NCI-H146 treated with DMSO at 0.1 percent for 48 hours (cell line): ENCODE results near the gene CPT1B.

Experiments used
- DNase-seq: peaks from one replicate; lab custom pipeline; 2025; ENCODE audit not compliant: unreplicated experiment; lab: John Stamatoyannopoulos, UW

Gene CPT1B

DNA sequence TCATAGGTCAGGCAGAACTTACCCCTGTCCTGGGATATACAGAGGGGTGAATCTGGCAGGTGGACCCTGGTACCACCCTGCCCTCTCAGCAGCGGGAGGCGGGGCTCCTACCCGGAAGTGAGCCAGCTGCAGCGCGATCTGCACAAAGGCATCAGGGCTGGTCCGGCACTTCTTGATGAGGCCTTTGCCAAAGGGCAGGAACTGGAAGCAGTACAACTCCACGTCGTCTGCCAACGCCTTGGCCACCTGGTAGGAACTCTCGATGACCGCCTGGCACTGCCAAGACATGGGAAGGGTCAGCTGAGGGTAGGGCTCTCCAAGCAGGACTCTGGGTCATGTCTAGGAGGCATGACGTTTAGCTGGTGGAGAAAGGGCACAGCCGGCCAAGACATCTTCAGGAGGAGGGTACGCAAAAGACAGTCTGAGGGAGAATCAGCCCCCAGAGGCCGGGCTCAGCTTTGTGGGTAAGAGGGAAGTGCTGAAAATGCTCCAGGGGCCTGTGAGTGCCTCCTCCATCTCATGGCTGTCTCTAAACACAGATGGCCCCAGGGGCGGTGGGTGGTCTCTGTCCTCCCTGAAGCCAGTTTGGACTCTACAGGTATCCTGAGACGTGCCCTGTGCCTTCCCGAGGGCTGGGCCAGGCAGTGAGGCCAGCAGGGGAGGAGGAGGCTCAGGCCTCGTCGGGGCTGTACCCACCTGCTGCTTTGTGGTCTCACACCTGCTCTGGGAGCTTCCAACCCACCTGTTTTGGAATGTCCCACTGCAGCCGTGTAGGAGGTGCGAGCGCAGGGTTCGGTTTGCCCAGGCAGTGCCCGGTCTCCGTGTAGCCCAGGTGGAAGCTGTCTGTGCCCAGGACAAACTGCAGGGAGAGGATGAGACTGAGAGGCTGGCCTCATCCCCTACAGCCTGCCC lies 6.7 kb downstream of the CPT1B start:
- no peak for DNase-seq

DNA sequence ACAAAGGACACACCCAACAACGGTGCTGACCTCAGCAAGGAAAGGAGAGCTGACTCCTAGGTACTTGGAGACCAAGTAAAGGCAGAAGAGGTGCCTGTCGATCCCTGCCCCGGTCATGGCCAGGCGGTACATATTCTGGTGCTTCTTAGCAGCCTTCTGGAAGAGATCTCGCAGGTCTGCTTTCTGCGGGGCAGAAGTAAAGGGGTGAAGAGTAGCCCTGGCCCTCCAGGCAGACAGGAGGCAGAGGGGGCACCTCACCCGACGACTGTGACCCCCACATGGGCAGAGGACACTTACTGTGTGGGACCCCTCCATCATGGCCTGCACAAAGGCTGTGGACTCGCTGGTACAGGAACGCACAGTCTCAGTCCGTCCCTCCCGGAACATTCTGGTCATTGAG lies 7.4 kb downstream of the CPT1B start:
- no peak for DNase-seq

DNA sequence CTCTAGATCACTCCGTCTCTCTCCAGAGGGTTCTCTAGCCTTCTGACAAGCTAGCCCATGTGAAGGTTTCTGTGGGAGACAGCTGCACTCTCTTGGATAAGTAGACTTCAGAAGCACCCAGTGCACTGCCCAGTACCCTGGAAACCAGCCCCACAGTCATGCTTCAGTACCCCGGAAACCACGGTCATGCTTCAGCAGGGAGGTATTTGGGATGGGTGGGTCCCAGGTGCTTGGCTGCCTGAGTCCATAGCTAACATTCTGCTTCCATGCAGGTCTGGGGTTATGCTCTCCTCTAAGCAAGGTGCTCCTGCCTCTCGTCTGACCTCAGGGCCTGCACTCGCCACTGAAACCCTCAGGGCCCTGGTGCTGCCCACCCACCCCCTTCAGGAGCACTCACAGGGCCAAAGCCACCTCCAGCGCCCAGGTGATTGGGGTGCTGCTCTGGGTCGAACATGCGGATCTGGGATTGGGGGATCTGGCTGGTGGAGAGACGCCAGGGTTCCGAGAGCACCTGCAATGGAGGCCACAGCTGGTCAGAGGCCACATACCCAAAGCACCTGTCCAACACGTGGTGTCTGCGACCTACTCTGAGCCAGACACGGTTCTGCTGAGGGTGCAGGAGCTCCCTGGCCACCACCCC lies 8.2 kb downstream of the CPT1B start:
- no peak for DNase-seq

DNA sequence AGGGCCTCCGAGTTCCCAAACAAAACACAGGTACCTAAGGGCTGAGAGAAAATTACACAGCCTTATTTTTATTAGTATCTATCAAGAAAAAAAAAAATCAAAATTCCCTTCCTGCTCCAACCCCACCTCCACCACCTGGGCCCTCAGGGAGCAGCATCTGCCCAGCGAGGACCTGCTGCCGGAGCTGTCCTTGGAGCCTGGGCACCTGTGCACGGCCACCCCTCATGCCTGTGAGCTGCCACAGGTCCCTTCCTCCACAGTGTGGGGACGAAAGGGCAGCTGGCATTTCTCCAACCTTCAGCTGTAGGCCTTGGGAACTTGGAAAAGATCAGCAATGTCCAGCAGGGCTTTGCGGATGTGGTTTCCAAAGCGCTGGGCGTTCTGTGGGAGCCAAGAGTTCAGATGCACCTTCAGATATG lies 9.2 kb downstream of the CPT1B start:
- DNase-seq = no peak

DNA sequence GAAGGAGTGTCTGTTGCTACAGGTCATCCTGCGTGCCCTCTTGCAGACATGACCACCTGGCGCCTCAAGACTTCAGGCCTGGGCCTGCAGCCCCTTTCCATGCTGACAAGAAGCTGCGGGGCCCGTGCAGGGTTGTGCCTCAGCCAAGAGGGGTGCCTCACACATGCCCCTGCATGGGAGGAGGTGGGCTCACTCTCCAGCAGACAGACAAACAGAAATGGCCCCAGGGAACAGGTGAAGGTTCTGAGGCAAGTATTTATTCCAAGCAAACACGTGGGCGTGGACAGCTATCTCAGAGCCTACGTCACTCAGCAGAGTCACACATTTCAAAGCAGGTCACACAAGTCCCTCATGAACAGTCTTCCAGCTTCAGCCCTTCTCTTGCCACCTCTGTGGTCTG lies 9.6 kb downstream of the CPT1B start:
- no peak for DNase-seq

DNA sequence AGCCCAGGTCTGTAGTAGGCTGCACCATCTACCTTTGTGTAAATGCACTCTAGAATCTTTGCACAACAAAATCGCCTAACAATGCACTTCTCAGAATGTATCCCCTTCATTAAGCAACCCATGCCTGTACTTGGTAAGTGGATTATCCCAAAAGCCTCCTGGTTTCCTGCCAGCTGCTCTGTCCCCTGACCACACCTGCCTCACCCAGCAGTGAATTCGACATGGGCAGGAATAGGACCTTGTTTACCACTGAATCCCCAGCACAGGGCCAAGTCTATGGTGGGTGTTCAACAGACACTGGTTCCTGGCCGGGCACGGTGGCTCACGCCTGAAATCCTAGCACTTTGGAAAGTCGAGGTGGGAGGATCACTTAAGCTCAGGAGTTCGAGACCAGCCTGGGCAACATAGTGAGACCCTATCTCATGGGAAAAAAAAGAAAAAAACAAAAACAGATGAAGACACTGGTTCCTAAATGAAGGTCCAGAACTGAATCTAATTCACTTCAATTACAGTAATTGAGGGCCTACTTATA lies 10.4 kb downstream of the CPT1B start:
- DNase-seq = no peak

DNA sequence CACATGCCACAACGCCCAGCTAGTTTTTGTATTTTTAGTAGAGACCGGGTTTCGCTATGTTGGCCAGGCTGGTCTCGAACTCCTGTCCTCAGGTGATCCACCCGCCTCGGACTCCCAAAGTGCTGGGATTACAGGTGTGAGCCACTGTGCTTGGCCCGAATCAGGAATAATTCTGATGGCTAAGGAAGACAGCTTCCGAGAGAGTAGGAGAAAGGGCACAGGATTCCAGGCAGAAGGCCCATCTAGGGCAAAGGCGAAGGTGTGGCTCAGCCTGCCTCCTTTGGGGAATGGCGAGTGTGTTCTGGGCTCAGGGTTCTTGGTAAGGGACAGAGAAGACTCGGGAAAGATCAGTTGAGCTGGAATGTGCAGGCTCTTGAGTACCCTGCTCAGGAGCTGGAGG lies 13.9 kb downstream of the CPT1B start:
- DNase-seq = no peak

DNA sequence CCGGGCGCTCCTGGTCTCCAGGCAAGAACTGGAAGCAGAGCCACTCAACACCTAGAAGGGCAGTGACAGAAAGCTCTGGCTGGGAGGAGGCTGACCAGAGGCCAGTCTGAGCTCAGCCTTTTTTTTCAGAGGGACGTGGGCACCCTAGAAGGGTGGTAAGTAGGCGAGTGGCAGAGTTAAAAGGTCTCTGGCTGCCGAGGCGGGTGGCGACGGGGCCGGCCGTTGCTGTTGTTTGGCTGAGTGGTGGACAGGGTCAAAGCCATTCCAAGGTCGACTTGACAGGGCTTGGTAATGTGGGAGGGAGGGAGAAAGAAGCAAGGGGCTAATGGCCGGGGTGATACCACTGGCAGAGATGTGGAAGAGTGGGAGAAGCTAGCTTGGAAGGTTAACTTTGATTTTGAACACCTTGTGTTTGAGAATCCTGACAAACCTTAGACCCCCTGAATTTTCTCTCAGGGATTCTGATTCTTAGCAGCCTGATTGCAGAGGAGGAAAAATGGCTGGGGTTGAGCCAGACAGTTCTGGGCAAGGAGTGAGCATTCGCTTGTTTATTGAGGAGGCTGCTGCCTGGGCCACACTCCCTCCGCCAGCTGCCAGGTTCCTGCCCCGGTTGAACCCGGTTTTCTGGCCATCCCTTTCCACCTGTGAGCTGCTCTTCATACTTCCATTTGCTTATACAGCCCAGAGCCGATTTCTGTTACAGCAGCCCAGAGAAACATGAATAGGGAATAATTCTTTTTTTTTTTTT lies 14.6 kb downstream of the CPT1B start:
- no peak for DNase-seq

DNA sequence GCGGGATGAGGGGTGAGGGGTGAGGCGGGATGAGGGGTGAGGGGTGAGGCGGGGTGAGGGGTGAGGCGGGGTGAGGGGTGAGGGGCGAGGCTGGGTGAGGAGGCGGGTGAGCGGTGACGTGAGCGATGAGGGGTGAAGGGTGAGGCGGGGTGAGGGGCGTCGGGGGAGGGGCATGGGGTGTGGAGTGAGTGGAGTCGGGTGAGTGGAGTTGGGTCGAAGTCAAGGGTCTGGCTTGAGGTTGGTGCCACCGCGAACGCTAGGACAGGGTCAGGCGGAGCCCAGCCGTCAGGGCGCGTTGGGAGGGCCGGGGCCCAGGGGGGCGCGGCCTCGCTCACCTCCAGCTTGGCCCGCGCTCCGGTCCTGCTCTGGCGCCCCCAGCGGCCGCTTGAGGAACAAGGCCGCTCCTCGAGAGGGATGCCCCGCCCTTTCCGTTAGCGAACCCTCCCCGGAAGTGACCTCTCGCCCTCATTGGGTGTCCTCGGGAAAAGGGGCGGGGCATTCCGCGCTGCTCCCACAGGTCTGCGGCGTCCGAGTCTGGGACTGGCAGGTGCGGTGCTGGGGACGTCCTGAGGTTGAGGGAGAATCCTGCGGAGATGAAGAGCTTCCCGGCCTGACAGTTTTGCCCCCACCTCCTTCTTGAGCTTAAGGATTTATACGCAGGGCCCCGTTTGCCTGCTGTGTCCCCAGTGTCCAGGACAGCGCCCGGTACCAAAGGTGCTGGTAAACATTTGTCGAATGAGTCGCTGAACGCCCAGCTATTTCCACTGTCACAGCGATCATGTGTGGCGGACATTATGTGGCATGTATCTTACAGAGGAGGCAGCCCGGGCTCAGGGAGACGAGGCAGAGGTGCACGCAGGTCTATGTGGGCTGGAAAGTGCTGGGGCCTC lies 15.5 kb downstream of the CPT1B start, which contains the start of gene SYCE3:
Gene SYCE3 (minus strand): TSS at position 397 of the 890 bp plus-strand sequence. CDS start 6,514 bp downstream, outside the sequence.
- DNase-seq = peak; percentile 75

DNA sequence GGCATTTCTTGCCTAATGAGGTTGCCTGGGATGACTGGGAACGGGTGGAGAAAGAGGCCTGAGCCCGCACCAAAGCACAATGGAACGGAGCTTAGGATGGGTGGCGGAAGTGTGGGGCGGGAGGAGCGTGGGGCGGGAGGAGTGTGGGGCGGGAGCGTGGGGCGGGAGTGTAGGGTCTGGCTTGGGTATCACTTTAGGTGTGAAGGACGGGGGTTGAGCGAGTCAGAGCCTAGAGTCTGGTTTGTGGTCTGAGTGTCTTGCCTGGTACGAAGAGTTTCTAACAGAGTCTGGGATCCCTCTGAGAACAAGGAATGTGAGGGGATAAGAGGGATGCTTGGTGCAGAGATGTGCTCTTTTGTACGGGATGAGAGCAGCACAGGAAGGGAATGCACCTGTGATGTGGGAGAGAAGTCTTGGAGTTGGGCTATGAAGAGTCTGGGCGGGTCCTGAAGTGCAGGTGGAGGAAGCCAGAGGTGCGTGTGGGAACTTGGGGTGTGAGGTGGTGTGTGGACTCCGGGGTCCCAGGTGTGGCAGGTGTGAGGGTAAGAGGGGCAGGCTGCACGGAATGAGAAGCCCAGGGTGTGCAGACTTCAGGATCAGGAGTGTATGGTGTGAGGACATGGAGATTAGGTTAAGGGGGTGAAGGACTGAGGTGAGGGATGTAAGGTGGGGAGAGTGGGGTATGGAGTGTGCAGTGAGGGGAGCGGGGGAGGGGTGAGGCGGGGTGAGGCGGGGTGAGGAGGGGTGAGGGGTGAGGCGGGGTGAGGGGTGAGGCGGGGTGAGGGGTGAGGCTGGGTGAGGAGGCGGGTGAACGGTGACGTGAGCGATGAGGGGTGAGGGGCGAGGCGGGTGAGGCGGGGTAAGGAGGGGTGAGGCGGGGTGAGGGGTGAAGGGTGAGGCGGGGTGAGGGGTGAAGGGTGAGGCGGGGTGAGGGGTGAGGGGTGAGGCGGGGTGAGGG lies 16.5 kb downstream of the CPT1B start:
- DNase-seq = no peak

DNA sequence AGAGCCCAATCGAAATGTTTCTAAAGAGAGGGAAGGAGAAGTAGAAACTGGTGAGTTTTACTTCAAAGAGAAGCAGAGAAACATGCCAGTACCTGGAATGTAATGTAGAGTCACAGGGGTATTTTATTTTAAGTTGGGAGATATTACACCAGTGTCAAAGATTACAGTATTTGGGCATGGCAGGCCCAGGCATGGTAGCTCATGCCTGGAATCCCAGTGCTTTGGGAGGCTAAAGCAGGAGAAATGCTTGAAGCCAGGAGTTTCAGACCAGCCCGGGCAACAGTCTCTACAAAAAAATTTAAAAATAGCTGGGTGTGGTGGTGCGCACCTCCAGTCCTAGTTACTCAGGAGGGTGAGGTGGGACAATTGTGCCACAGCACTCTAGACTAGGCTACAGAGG lies 18.2 kb downstream of the CPT1B start:
- DNase-seq = no peak

DNA sequence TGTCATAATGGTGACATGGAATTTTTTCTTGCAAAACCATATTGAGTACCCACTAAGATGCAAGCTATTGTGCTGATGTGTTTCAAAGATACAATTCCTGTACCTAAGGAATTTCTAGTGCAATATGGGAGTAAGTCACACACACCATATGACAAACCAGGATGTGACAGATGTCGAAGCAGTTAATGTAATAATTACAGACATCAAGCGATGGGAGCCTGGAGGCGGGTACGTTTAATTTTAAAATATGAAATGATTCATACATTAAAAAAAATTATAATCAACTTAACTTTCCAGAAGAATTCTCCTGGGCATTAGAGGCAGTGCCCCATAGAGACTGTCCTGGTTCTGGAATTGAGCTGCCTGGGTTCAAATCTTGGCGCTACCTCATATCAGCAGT lies 21.5 kb downstream of the CPT1B start:
- no peak for DNase-seq

DNA sequence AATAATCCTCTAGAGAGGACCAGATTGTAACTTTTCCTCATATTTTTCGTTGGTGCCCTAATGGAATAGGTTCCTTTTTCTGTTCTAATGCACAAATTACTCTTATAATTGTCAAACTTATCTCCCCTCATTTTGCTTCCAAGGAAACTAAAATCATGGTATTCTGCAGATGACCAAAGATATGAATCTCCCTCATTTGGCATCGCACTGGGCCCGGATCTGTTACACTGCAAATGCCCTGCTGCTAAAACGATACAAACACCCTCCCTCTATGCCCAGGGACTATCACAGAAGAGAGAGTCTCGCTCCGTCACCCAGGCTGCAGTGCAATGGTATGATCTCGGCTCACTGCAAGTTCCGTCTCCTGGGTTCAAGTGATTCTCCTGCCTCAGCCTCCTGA lies 24.9 kb downstream of the CPT1B start:
- no peak for DNase-seq

DNA sequence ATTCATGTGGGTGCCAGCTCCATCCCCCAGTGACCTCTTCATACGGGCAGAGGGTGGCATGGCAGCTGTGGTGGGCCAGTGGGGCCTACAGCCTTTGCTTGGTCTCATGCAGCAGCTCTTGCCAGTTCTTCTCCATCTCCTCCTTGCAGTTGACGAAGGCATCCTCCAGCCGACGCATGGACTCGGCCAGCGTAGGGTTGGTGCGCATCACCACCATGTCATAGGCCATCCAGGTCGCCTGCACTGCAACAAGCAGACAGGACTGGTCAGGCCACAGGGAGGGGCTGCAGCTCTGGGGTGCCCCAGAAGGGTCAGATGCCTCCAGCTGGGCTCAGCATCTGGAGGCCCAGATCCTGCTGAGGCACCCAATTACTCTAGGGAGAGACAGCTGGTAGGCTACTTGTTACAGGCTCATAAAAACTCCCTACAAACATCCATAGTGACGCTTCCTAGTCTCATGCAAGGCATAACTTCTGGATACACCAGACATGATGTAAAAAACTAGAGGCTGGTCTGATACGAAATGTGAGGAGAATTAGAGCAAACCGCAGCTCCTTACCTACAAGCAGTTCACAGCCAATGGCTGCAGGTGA lies 27.0 kb downstream of the CPT1B start:
- no peak for DNase-seq

DNA sequence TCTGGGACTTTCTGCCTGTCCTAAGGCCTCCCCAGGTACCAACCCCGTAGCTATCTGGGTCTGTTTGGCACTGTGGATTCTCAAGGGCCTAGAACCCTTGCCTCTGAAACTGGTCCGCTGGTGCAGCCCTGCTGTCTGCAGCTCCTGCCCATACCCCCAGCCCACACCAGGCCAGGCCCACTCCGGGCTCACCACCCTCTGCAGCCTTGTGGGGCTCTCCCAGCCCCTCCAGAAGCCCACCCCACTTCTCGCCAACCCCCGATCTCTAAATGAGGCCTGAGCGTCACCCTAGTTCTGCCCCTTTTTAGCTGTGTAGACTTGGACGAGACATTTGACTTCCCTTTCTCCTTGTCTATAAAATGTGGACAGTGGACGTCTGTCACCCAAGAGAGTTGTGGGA lies 27.8 kb downstream of the CPT1B start:
- no peak for DNase-seq

DNA sequence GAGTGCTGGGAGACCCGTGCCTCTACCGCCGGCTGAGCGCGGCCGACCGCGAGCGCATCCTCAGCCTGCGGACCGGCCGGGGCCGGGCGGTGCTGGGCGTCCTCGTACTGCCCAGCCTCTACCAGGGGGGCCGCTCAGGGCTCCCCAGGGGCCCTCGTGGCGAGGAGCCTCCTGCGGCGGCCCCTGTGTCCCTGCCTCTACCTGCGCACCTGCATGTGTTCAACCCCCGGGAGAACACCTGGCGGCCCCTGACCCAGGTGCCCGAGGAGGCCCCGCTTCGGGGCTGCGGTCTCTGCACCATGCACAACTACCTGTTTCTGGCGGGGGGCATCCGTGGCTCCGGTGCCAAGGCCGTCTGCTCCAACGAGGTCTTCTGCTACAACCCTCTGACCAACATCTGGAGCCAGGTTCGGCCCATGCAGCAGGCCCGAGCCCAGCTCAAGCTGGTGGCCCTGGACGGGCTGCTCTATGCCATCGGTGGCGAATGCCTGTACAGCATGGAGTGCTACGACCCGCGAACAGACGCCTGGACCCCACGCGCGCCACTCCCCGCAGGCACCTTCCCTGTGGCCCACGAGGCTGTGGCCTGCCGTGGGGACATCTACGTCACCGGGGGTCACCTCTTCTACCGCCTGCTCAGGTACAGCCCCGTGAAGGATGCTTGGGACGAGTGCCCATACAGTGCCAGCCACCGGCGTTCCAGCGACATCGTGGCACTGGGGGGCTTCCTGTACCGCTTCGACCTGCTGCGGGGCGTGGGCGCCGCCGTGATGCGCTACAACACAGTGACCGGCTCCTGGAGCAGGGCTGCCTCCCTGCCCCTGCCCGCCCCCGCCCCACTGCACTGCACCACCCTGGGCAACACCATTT lies 29.1 kb downstream of the CPT1B start:
- DNase-seq = peak; percentile 8

DNA sequence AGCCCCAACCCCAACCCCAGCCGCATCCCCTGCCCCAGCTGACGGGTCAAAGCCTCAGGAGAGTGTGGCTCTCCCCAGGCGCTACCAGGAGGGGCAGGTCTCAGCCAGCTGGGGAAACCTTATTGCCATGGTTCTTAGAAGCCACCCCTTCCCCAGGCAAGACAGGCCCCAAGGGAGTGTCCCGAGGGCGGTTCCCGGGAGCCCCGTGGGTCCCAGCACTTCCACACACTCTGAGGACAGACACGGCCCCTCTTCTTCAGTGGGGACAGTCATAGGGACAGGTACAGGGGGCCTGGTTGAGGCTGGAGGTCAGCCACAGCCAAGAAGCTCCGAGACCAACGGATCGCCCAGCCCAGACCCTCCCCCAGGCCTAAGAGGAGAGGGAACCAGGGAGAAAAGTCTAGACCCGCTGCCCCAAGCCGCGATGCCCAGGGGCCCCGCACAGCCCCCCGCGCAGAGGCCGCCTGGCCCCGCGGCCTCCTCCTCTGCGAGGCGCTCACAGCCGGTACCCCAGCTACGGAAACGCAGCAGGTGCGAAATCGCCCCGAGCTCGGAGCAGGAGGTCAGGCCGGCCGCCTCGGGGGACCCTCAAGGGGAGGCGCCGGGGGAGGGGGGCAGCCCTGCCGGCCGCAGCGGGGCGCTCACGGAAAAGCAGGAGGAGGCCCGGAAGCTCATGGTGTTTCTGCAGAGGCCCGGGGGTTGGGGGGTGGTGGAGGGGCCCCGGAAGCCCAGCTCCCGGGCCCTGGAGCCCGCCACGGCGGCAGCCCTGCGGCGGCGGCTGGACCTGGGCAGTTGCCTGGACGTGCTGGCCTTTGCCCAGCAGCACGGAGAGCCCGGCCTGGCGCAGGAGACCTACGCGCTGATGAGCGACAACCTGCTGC lies 29.9 kb downstream of the CPT1B start:
- no peak for DNase-seq
